A204.1 (cell line): ENCODE measurements around the gene COL4A6.

Experiments
- FAIRE-seq: peaks from 2 replicates; lab custom pipeline; 2012; peaks lifted over from hg19 to GRCh38; lab: Jason Lieb, UNC

Gene COL4A6

DNA sequence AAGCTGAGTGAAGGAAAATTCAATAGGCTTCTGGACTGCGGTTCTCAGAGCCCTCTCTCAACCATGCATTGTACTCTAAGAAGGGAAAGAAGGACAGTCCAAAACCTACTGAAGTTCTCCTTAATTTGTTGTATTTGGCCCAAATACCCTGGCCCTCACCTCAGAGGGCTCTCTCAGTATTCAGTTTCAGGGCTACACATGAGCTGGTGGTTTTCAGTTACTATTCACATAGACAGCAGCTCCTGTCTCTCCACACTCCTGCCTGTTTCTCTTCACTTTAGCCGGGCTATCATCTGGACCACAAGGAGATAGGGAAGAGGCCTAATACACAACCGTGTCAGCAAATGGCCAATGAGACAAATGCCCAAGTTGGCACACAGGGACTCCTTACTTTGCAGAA, 280.6 kb downstream of the COL4A6 start:
- no peak for FAIRE-seq

DNA sequence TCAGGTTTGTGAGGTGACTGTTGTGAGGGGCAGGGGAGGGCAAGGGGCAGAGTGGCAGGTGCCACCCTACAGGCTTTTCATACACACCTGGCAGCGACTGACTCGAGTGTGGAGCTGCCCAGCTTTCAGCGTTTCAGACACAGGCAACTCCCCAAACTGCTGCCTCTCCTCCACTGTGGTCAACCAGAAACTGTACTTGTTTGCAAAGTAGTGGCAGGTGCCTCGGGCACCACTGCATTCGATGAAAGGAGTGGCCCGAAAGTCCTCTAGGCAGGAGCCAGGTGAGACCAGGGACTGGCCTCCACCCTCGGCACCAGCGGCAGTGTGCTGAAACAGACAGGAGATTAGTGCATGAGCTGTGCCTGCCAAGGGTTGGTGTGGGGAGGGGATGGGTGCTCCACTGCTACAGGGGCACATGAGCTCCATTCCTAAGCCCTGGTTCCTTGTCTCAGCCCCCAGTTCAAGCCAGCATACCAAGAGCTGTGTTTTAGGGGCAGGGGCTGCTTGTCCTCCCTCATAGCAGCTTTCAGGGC, 281.2 kb downstream of the COL4A6 start:
- FAIRE-seq = no peak

DNA sequence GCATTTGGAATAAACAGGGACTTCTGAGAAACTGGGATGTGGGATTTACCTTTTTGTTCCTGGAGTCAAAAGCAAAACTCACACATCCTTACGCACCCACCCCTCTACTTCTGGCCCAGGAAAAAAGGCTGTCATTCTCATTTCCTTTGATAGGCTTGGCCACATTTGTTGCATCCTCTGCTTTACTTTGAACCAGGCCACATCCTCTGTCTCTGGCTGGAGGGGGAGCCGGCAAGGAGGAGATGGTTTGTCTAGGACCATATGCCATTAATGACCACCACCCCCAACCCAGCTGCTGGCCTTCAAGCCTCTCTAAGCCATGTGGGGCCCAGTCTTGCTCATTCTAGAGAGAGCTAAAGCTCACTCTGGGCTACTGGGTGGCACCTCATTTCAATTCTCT, 282.1 kb downstream of the COL4A6 start:
- FAIRE-seq = no peak

DNA sequence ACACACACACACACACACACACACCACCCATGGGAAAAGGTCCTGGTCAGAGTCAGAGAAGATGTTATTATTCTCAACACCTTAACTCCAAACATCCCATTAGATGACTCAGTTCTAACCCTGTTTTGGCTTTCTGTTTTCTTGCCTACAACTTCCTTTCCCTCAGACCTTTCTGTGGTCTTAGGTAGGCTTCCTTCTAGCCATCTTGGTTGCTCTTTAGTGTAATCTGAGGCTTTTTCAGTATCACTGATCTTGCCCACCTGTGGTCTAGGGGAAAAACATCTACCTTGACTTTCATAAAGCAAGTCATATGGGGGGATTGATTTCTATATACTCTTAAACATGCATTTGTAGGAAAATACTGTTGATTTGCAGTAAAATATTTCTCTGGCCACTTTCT, 289.7 kb downstream of the COL4A6 start:
- no peak for FAIRE-seq

DNA sequence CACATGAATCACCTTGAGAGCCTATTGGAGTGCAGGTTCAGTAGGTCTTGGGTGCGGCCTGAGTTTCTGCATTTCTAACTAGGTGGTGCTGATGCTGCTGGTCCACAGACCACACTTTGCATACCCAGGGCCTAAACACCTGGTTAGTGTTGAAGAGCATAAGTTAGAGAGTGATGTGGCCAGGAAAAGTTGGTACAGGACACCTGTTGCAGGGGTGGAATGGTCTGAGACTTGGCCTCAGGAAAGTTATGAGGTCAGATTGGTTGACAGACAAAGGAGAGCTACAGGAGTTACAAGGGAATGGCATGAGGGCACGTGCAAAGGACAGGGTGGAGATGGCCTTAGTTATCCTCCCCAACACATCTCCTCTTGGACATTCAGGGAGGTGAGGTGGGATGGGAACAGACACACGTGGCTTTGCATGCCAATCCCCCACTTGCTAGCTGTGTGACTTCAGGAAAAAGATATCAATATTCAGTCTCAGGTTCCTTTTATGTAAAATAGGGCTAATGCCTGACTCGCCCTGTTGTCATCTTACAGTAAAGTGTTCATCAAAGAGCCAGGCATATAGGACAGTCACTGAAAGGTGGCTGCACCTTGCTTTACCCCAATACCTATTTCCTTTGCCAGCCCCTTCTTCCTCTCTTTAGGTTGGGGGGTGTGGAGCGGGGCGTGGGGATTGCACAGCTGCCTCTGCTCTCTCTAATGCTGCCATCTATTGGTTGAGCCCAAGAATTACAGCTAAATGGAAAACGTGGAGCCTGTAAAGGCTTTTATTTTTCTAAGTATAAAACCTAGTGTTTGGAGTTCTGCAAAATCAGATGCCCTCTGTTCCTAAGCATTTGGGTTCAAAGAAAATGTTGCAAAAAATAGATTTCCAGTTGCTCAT, 299.2 kb downstream of the COL4A6 start:
- no peak for FAIRE-seq

DNA sequence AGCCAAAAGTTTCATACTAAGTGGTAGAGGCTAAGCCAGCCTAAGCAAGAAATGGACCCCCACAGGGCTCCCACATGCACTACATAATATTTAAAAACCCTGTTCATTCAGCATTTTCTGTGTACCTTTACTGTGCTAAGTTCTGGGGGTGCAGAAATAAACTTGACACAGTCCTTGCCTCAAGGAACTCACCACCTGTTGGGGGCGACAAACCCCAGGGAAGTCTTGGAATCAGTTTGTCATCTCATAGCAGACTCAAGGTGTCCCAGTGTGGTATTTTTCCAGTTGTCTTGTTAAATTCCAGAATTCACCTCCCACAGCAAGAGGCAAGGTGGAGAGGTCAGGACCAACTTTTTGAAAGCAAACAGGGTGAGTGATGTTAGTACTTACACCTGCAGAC, 303.5 kb downstream of the COL4A6 start:
- FAIRE-seq = no peak

DNA sequence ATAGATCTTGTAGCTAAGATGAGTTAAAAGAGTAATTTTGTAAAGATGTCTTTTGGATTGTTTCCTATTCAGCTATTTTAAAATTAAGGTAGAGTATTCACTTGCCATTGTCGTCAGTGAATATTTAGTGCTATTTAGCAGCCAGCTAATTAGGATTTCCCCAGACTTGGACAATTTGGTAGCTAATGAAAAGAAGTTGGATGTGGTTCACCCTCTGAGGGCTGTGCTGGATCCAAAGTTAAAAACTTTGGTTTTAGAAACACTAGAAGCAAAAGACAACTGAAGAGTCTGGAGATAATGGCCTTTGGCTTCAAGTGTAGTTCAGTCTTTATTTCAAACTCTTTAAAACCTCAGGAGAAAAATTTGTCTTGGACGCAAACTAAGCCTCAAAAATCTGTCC, 305.3 kb downstream of the COL4A6 start:
- FAIRE-seq = no peak

DNA sequence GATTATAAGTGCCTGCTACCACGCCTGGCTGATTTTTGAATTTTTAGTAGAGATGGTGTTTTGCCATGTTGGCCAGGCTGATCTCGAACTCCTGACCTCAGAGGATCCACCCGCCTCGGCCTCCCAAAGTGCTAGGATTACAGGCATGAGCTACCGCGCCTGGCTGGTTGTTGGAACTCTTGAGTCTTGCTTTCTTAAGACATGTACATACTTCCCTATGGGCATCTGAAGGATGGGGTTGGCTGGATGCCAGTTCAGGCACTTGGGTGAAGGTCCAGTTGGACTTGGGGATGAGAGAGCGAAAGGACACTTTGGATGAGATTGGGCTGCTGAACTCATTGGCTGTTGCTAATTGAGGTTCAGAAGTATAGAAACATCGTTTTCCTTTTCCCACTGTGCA, 306.2 kb downstream of the COL4A6 start:
- no peak for FAIRE-seq

DNA sequence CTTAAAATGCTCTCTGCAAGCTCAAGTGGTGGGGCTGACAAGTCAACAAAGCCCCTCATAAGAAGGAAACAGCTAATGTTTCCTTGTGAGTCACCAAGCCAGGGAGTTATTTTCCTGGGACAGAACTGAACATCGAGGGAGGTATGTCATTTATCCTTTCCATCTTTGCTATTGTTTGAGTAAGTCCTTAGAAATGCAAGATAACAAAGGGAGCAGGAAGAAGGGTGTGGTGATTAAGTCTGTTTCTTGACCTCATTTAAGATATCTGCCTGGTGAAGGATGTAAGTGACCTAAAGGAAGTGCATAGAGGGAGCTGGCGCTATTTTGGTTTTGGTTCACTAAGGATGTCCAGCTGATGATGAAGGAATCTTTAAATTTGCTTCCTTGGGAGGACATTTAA, 306.8 kb downstream of the COL4A6 start:
- FAIRE-seq = no peak

DNA sequence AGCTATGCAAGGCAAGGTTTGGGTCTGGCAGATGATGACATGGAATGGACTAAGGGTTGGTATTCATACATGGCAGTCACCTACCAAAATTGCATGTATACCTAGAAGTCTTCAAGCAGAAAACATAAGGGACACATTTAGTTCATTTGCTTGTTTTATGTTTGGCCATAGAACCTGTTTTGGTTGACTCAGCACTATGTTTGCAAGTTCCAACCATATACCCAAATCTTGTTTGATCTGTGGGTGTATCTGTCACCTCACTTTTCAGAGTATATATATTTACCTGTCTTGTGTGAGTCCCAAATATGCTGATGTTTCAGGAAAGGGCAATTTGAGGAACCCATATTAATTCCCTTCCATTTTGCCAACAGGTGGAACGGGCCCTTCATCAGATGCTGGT, 307.3 kb downstream of the COL4A6 start:
- FAIRE-seq = no peak

DNA sequence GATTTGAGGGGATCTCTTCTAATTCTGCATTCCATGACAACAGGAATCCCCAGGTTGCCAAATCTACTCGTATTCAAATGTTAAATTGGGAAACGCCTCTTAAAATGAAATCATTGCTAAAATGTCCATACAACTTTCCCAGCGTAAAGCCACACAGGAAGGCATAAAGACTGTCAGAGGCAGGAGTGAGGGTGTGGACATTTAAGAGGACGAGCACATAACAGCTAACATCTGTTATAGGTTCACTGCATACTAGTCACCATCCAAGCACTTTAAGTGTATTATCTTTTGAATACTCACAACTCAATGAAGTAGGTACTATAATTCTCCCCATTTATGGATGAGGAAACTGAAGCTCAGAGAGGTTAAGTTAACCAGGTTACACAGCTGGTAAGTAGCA, 311.1 kb downstream of the COL4A6 start:
- no peak for FAIRE-seq

DNA sequence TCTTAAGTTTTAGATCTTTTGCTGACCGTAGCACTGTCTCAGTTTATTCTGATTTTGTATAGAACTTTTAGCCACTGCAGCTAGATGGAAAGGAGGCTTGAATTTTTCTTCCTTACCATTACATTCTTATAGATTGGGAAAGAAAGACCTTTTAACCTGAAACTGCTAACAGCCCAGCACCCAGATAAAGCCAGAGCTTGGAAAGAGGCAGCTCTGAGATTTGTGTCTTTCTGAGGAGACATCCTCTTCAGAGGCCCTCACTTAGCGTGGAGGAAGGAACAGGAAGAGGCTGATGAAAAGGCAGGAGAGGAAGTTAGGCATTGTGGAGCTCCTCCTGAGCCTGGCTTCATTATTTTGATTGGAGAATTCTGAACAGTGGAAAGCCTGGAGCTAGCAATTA, 311.6 kb downstream of the COL4A6 start:
- FAIRE-seq = no peak

DNA sequence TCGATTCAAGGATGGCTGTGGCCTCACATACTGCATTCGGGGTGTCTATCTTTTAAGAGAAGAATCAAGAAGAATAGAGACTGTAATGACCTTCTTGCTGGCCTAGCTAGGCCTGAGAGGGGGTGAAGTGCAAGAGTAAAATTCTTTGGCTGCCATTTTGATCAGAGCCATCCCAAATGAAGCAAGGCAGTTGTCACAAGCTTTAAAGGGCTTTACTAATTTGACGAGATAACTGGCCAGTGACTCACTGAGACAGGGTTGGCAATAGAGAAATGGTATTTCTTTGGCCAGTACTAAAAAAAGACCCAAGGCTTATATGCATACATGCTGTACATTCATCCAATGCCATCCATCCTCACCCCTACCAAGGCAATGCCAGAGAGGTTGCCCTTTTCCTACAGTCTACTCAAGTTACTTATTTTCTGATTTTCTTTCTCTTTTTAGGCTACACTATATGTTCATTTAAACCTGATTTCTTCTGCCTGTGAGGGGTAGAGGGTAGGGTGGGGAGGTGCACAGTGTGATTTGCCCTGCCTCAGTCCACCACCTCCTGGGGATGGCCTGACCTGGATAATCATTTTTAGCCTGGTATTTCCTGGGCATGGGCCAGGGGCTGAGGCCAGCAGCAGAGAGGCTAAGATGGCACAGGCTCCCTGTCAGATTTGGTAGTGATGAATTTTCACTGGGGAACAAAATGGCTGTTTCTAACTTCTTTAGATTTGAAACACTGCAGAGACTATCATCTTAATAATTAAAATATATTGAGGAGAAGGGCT, 314.4 kb downstream of the COL4A6 start:
- no peak for FAIRE-seq

DNA sequence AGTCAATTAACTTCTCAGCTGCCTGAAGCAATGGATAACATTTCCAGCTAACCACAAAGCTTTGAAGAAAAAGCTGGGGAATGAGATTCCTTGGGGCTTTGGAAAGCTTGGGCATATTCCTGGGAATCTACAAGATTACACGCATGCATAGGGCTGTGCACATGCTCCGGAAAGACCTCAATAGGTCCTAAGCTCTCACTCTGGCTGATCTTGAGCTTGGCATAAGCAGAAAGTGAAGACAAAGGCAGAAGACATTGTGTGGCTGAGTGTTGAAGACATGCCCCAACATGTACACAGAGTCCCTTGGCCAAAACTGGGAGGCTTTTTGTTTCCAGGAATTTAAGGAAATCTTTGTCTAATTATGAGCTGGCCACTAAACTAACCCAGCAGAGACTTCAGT, 315.5 kb downstream of the COL4A6 start:
- no peak for FAIRE-seq

DNA sequence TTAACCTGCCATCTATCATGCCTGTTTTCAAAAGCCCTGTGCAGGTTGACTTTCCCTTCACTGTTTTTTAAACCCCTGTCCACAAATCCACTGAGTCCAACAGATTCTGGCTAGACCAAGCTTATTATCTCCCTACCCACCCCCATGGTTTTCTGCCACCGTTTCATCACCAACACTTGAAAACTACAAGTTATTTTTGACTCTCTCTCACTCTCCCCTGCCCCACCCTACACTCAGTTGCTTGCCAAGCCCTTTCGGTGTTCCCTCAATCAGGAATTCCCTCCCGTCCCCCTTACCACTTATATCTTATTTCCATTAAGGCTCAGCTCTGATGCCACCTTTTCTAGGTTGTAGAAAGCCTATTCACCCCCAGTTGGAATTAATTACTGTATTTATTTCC, 316.9 kb downstream of the COL4A6 start:
- no peak for FAIRE-seq

DNA sequence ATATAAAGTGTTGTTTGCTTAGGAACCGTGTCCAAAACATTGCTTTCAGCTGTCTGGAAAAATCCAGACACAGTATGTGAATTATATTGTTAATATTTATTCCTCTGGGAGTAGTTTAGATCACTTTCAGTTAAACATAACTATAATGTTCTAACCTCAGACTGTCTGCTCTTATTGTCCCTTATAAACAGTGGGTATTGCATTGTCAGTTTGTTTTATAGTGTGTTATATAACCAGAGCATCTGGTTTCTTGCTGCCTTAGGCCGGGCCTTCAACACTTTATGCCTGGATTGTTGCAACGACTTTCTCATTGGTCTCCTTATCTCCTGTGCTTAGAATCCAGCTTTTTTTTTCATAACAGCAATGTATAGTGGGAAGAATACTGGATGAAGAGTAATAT, 320.2 kb downstream of the COL4A6 start:
- no peak for FAIRE-seq

DNA sequence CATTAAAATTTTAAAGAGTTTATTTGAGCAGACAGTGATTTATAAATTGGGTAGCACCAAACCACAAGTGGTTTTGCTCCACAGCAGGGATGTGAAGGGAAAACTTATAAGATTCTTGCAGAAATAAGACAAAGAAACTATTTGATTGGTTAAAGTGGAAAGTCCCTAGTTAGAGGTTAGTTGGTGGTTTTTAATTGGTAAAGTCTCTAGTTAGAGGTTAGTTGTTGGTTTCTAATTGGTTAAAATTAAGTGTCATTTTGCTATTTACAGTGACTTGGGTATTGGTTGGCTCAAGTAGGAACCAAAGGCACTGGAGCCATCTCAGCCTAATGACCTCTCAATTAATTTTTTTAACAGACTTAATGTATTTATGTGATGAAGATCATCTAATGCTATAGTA, 323.7 kb downstream of the COL4A6 start:
- no peak for FAIRE-seq
